Thoracic aorta (tissue), 2 donors: ENCODE results near the gene ABHD1. TPM values are rescaled to one million over a fixed set of nuclear protein-coding genes. Genes with fewer than 3 reads are reported as not detected.

ENCODE experiments used
- ATAC-seq: fragments of 150-250 bp; one replicate; pipeline ENCODE4 v1.8.0; 2017; ENCODE audit warnings: low read depth; ENCODE audit not compliant: insufficient number of reproducible peaks, low FRiP score
- DNase-seq: peaks from one replicate; pipeline ENCODE4 v3.0.0-alpha.2; 2020; ENCODE audit warnings: low spot score
- H3K27ac ChIP-seq, 2 donors: fragments of 200-600 bp; sonication (generic); 1 replicate in 1 of 2; 2 replicates in 1 of 2; pipeline ENCODE4 v1.5.1; 2016; ENCODE audit warnings: mild to moderate bottlenecking in 2 of 2, moderate library complexity in 2 of 2
- H3K27me3 ChIP-seq: fragments of 200-600 bp; sonication (generic); replicated peaks from 2 replicates; pipeline ENCODE4 v1.6.0; 2016; ENCODE audit warnings: mild to moderate bottlenecking; ENCODE audit not compliant: insufficient read depth
- H3K36me3 ChIP-seq: fragments of 200-600 bp; sonication (generic); one replicate; pipeline ENCODE4 v1.5.1; 2016
- H3K4me1 ChIP-seq, 2 donors: fragments of 200-600 bp; sonication (generic); 1 replicate in 1 of 2; 2 replicates in 1 of 2; pipeline versions ENCODE4 v1.5.1 to v1.6.0; 2016; ENCODE audit warnings: low read depth in 2 of 2, mild to moderate bottlenecking in 1 of 2; ENCODE audit not compliant: control insufficient read depth in 1 of 2
- H3K4me3 ChIP-seq: fragments of 200-600 bp; sonication (generic); 2 replicates; pipeline ENCODE4 v1.5.1; 2016; ENCODE audit warnings: mild to moderate bottlenecking
- H3K9me3 ChIP-seq: fragments of 200-600 bp; sonication (generic); 2 replicates; pipeline ENCODE4 v1.5.1; 2016
- total RNA-seq, 2 donors: library from RNA; depleted of rRNA; stranded (reverse); fragments of >200 nt; gene quantifications; one replicate each; pipeline versions ENCODE4 v1.1.0 to v1.2.3, GENCODE V29; 2016
- TF ChIP-seq, protein P1 (sequence below): fragments of 200-600 bp; sonication (generic); IDR thresholded peaks from one replicate; pipeline ENCODE4 v1.5.1; 2019; ENCODE audit warnings: antibody characterized with exemption

ABHD1 gene
- total RNA-seq, 2 donors from 2014 or later = 0.27 TPM; not detected in 1

DNA sequence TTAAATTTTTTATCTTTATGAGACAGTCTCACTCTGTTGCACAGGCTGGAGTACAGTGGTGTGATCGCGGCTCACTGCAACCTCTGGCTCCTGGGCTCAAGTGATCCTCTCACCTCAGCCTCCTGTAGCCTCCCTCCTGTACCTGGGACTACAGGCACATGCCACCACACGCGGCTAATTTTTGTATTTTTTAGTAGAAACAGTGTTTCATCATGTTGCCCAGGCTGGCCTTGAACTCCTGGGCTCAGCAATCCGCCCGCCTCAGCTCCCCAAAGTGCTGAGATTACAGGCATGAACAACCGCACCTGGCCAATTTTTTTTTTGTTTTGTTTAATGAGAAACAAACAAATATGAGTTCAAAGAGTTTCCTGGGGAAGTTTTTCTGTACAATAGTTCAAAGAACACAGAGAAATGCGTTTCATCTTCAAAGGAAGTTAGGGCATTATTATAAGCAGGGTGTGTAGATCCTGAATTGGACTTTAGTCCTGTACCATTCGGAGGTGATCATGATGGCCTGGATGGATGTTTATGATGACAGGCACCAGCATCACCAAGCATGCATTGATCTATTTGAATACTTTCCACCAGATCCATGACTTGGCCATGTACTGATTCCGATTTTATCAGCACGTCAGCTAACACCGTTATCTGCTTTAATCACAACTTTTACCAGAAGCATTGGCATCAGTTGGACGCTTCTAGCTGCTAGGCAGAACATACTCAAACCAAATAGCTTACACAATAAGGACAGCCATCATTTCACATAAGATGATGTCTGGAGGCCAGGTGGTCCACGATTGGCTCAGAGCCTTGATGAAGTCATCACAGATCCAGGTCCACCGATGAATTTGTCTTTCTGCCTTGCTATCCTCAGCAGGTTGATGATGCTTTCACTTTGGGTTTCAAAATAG is 54.1 kb downstream of the ABHD1 start:
- Histone ChIP-seq H3K27ac (no peak overlapping the region), H3K4me3 (no peak overlapping the region), H3K9me3 (no peaks in the 10 kb centered on the region), H3K36me3 (no peaks in the 10 kb centered on the region), H3K4me1 (no peaks in the 10 kb centered on the region), H3K27me3 (no peaks in the 10 kb centered on the region)
- no peak for ATAC-seq
- DNase-seq = no peak
- TF ChIP-seq, protein P1, sequence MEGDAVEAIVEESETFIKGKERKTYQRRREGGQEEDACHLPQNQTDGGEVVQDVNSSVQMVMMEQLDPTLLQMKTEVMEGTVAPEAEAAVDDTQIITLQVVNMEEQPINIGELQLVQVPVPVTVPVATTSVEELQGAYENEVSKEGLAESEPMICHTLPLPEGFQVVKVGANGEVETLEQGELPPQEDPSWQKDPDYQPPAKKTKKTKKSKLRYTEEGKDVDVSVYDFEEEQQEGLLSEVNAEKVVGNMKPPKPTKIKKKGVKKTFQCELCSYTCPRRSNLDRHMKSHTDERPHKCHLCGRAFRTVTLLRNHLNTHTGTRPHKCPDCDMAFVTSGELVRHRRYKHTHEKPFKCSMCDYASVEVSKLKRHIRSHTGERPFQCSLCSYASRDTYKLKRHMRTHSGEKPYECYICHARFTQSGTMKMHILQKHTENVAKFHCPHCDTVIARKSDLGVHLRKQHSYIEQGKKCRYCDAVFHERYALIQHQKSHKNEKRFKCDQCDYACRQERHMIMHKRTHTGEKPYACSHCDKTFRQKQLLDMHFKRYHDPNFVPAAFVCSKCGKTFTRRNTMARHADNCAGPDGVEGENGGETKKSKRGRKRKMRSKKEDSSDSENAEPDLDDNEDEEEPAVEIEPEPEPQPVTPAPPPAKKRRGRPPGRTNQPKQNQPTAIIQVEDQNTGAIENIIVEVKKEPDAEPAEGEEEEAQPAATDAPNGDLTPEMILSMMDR = no peak

DNA sequence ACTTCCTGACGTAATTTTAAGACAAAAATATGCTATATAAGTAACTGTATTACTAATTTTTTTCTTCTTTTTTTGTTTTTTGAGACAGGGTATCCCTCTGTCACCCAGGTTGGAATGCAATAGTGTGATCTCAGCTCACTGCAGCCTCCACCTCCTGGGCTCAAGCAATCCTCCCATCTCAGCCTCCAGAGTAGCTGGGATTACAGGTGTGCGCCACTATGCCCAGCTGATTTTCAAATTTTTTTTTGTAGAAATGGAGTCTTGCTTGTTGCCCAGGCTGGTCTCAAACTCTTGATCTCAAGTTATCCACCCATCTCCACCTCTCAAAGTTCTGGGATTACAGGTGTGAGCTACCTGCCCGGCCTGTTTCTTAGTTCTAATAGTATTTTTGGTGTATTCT is 54.9 kb downstream of the ABHD1 start:
- no peak for DNase-seq
- Histone ChIP-seq H3K9me3 (no peaks in the 10 kb centered on the region), H3K27ac (no peak overlapping the region), H3K4me1 (no peaks in the 10 kb centered on the region), H3K27me3 (no peaks in the 10 kb centered on the region), H3K36me3 (no peaks in the 10 kb centered on the region), H3K4me3 (no peak overlapping the region)
- no peak for ATAC-seq
- TF ChIP-seq, protein P1 = no peak

GRCh38 chr2:27179344-27180000 is 55.9 kb downstream of the ABHD1 start:
- no peak for ATAC-seq

More at GRCh38 chr2:27179344-27180000, 55.9 kb downstream of the ABHD1 start:
- Histone ChIP-seq H3K9me3 (no peaks in the 10 kb centered on the region), H3K27me3 (no peaks in the 10 kb centered on the region), H3K4me3 (no peak overlapping the region), H3K36me3 (no peaks in the 10 kb centered on the region), H3K4me1 (peaks cover 2 to 3% of the 10 kb centered on the region in 2 donors), H3K27ac (no peak overlapping the region)
- TF ChIP-seq, protein P1 = no peak
- no peak for DNase-seq

Other genes with a start within 250 kb of the ABHD1 start
- gene MAPRE3, start 153.2 kb upstream of the ABHD1 start, total RNA-seq = 10 to 100 TPM in 1 of 2 donors, 1 to 10 TPM in 1; 9.1 to 29.9 TPM
- gene TMEM214, start 90.8 kb upstream of the ABHD1 start, total RNA-seq = 10 to 100 TPM; 68.2 to 84.4 TPM
- gene AGBL5, start 72.1 kb upstream of the ABHD1 start, total RNA-seq = 10 to 100 TPM in 1 of 2 donors, 1 to 10 TPM in 1; 7.8 to 10.8 TPM
- gene OST4, start 52.2 kb upstream of the ABHD1 start, total RNA-seq = 100 to 1,000 TPM; 147 to 272 TPM
- 100 to 1,000 TPM; 231 to 309 TPM for gene EMILIN1, start 45.2 kb upstream of the ABHD1 start, total RNA-seq
- gene KHK, start 37.0 kb upstream of the ABHD1 start, total RNA-seq = 1 to 10 TPM; 1.5 to 2.6 TPM
- gene CGREF1, start 4.7 kb upstream of the ABHD1 start, total RNA-seq = 10 to 100 TPM; 18.8 to 19.8 TPM
- gene PREB, start 10.8 kb downstream of the ABHD1 start, total RNA-seq = 10 to 100 TPM; 64.3 to 92.3 TPM
- gene PRR30, start 15.6 kb downstream of the ABHD1 start, total RNA-seq = not detected
- gene TCF23, start 25.2 kb downstream of the ABHD1 start, total RNA-seq = not detected
- gene ATRAID, start 88.2 kb downstream of the ABHD1 start, total RNA-seq = 100 to 1,000 TPM in 1 of 2 donors, 10 to 100 TPM in 1; 90.0 to 174 TPM
- 10 to 100 TPM; 26.0 to 51.2 TPM for gene SLC5A6, start 88.5 kb downstream of the ABHD1 start, total RNA-seq
- 10 to 100 TPM; 16.2 to 25.0 TPM for gene CAD, start 93.6 kb downstream of the ABHD1 start, total RNA-seq
- gene SLC30A3, start 139.2 kb downstream of the ABHD1 start, total RNA-seq = 1 to 10 TPM; 4.4 to 8.5 TPM
- gene DNAJC5G, start 151.6 kb downstream of the ABHD1 start, total RNA-seq = under 1 TPM in 1 of 2 donors, not detected in 1; 0.68 TPM
- 1 to 10 TPM in 1 of 2 donors, under 1 TPM in 1; 0.41 to 2.5 TPM for gene TRIM54, start 158.6 kb downstream of the ABHD1 start, total RNA-seq
- gene UCN, start 184.6 kb downstream of the ABHD1 start, total RNA-seq = 1 to 10 TPM in 1 of 2 donors, not detected in 1; 1.8 TPM
- gene MPV17, start 199.3 kb downstream of the ABHD1 start, total RNA-seq = 10 to 100 TPM; 58.1 to 68.1 TPM
- 10 to 100 TPM; 56.6 to 58.8 TPM for gene GTF3C2, start 232.9 kb downstream of the ABHD1 start, total RNA-seq
- gene EIF2B4, start 246.5 kb downstream of the ABHD1 start, total RNA-seq = 10 to 100 TPM; 31.5 to 55.4 TPM
- 100 to 1,000 TPM in 1 of 2 donors, 10 to 100 TPM in 1; 84.4 to 133 TPM for gene SNX17, start 246.8 kb downstream of the ABHD1 start, total RNA-seq